Embryonic facial prominence (tissue), 1 donor: ENCODE data around the gene DNAH12.
"Not testable (repeated sequence)": the region's sequence is repeated elsewhere in the genome, so short reads cannot be mapped to it uniquely, and the experiment has no call there.

ENCODE experiments used
- DNase-seq: peaks from one replicate; pipeline ENCODE4 v3.0.0-alpha.2; 2016; ENCODE audit errors: extremely low spot score

DNAH12 gene

DNA sequence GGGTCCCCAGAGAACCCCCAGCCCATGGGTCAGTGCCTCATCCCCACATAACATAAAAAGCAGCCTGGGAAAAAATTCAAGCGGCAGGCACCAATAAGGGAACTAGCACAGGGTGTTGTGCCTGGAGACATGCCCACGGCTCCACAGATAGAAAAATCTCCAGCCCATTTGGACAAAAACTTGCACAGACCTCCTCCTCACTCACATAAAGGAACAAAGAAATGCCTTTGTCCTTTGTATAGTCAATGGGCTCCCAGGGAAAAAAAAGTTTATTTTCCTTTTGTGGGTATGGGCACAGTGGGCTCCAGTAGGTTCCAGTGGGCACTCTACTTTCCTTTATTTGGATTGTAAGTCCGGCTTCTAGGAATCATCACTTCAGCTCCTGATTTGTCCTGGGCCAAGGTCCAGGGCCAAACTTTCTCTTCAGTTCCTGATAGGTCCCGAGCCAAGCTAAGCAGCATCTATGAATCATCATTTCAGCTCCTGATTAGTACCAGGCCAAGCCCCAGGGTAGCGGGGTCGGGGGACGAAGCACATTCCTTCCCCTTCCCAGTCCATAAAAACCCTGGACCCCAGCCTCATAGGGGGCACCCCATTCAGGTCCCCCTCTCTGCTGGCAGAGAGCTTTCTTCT is 1.6 kb upstream of the DNAH12 start:
- DNase-seq = no peak

DNA sequence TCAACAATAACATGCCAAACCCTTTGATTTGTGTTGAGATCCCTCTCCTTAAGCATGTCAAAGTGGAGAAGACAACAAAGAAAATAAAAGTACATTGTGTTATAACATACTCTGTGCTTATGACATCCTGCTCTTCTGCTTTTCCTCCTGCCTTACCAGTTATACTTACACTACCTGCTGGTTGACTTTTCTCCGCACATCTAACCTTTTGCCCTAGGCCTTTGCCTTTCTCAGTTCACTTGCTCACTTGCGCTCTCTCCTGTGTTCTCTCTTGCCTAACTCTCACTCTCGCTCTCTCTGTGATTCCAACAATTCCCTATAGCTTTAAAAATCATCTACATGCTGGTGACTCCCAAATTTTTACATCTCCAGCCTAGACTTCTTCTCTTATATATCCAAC is 5.7 kb downstream of the DNAH12 start:
- DNase-seq = no peak

DNA sequence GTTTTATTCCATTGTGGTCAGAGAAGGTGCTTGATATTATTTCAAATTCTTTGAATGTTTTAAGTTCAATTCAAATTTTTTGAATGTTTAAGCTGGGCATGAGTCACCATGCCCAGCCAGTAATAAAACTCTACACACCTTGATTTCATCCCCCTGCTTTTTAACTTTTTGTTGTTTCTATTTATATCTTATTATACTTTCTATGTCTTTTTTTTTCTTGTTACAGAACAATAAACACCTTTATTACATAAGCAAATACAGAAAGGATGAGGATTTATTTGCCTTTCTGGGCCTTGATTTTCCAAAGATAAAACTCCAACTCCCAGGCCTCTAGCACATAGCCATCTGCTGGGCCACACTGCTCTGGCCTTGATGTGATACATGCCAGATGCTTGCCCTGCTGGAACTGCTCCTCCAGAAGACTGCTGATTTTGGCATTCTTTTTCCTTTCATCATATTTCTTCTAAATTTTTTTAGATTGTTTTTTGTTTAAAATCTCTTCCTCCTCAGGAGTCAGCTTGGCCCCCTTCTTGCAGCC is 14.0 kb downstream of the DNAH12 start:
- no peak for DNase-seq

DNA sequence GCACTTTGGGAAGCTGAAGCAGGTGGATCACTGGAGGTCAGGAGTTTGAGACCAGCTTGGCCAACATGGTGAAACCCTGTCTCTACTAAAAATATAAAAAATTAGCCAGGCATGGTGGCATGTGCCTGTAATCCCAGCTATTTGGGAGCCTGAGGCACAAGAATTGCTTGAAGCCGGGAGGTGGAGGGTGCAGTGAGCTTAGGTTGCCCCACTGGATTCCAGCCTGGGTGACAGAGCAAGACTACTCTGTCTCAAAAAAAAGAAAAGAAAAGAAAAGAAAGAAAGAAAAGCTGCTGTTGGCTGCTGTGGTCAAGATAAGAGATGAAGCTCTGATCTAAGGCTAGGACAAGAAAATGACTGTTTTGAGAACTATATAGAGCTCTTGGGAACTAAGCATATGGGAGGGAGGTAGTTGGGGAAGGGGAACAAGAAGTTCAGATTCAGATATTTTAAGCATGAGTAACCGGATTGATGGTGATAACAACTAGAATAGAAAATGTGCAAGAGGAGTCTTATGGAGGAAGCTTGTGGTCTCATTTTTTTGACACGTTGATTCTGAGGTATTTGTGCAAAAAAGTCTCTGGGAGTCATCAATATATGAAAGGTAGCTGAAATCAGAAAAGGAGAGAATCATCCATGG is 25.7 kb downstream of the DNAH12 start:
- no peak for DNase-seq

DNA sequence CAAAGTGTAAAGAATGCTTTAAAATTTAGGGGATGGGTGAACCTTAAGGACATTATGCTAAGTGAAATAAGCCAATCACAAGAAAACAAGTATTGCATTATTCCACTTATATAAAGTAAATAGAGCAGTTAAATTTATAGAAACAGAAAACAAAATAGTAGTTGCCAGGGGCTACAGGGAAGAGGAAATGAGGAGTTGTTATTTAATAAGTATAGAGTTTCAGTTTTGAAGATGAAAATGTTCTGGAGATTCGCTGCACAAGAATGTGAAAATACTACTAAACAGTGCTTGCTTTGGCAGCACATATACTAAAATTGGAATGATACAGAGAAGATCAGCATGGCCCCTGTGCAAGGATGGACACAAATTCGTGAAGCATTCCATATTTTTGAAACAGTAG is 32.0 kb downstream of the DNAH12 start:
- no peak for DNase-seq

DNA sequence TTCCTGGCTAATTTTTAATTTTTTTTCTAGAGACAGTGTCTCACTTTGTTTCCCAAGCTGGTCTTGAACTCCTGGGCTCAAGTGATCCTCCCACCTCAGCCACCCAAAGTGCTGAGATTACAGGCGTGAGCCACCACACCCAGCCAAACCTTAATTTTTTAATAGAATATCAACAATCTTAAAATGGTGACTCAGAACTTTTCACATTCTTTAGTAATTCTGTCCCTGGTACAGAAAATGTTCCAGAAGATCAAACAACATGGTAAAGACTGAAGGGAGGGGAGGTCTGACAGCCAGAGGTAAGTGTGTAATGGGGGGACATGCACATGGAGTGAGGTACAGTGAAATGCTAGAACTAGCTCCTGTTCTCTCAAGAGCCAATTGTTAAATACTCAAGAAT is 38.2 kb downstream of the DNAH12 start:
- DNase-seq = no peak

DNA sequence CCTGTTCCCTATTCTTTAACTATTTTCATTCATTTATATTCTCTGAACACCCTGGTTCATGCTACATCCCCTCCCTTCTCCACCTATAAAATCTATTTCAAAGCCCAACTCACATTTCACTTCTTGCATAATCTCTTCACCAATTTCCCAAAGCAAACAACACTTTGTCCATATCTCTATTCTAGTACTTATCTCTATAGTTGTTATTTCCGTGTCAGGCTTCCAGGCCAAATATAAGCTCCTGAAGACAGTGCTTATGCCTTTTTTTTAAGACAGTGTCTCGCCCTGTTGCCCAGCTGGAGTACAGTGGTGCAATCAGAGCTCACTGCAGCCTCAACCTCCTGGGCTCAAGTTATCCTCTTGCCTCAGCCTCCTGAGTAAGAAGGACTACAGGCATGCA is 43.6 kb downstream of the DNAH12 start:
- no peak for DNase-seq

DNA sequence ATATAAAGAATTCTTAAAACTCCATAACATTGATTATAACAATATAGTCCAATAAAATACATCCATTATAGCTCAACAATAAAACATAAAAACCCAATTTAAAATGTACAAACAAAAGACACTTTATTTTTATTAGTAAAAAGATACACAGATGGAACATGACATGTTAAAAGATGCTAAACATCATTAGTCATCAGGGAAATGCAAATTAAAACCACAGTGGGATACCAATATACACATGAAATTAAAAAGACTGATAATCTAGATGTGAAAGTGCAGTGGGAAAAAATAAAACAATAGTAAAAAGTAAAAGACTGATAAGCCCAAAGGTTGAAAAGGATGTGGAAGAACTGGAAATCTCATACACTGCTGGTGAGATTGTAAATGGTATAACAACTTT is 46.2 kb downstream of the DNAH12 start:
- no peak for DNase-seq

DNA sequence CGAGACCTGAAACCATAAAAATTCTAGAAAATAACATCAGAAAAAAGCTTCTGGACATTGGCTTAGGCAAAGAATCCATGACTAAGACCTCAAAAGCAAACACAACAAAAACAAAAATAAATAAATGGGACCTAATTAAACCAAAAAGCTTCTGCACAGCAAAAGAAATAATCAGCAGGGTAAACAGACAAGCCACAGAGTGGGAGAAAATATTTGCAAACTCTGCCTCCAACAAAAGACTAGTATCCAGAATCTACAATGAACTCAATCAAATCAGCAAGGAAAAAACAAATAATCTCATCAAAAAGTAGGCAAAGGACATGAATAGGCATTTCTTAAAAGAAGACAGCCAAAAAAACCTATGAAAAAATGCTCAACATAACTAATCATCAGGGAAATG is 59.6 kb downstream of the DNAH12 start:
- DNase-seq = no peak

DNA sequence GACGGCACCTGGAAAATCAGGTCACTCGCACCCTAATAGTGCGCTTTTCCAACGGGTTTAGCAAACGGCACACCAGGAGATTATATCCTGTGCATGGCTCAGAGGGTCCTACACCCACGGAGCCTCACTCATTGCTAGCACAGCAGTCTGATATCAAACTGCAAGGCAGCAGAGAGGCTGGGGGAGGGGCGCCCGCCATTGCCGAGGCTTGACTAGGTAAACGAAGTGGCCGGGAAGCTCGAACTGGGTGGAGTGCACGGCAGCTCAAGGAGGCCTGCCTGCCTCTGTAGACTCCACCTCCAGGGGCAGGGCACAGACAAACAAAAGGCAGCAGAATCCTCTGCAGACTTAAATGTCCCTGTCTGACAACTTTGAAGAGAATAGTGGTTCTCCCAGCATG is 67.0 kb downstream of the DNAH12 start:
- DNase-seq = not testable (repeated sequence)

DNA sequence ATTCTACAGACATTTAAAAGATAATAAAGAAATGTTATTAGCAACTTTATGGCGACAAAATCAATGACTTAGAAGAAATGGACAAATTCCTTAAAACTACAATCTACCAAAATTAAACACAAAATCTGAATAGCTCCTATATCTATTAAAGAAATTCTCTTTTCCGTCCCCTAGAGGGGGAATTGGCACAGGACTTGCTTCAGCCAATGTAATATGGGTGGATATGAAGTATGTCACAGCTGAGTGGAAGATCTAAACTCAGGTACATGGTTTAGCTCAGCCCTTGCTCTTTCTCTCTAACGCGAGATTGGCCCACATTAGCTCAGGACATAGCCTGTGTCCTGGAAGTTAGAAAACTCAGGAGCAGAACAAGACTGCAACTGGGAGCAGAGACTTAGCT is 79.3 kb downstream of the DNAH12 start:
- no peak for DNase-seq

DNA sequence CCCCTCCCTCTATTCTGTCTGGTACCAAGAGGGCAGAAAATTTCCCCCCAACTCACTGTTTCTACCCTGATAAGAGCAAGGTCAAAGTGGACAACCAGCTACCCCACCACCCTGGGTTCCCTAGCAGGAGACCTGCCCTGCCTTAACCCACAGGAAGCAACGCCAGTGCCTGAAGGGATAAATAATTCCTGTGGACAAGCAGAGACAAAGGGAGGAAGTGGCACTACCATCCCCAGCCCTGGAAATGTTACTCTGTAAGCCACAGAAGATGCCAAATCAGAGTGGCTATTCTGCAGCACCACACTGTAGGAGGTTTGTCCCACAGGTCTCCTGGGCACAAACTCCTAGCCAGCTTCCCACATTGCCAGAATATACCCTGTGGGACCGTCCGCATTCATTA is 80.1 kb downstream of the DNAH12 start:
- no peak for DNase-seq

DNA sequence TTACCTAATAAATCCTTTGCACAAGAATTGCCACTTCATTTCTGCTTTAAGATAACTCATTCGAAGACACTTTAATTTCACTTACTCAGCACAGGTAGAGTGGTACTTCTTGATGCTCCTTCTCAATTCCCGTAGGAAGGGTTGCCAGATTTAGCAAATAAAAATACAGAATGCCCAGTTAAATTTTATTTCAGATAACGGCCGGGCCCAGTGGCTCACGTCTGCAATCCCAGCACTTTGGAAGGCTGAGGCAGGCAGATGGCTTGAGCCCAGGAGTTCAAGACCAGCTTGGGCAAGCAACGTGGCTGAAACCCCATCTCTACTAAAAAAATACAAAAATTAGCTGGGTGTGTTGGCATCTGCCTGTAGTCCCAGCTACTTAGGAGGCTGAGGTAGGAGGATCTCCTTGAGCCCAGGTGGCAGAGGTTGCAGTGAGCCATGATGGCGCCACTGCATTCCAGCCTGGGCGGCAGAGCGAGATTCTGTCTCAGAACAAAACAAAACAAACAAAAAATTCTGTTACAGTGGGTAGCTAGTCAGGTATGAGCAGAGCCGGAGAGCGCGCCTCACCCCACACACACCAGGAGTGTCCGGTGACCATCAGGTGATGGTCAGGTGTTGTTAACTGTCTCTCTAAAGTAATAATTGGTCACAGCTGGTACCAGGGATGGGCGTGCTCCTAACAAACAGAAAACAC is 92.8 kb downstream of the DNAH12 start:
- DNase-seq = no peak

DNA sequence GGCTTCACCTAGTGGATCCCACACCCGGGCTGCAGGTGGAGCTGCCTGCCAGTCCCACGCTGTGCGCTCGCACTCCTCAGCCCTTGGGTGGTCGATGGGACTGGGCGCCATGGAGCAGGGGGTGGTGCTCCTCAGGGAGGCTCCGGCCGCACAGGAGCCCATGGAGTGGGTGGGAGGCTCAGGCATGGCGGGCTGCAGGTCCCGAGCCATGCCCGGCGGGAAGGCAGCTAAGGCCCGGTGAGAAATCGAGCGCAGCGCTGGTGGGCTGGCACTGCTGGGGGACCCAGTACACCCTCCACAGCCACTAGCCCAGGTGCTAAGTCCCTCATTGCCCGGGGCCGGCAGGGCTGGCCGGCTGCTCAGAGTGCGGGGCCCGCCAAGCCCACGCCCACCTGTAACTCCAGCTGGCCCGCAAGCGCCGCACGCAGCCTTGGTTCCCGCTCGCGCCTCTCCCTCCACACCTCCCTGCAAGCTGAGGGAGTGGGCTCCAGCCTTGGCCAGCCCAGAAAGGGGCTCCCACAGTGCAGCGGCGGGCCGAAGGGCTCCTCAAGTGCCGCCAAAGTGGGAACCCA is 94.8 kb downstream of the DNAH12 start:
- DNase-seq = not testable (repeated sequence)

DNA sequence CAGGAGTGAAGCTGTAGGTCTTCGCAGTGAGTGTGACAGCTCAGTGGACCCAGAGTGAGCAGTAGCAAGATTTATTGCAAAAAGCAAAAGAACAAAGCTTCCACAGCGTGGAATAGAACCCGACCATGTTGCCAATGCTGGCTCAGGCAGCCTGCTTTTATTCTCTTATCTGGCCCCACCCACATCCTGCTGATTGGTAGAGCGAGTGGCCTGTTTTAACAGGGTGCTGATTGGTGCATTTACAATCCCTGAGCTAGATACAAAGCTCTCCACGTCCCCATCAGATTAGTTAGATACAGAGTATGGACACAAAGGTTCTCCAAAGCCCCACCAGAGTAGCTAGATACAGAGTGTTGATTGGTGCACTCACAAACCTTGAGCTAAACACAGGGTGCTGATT is 95.7 kb downstream of the DNAH12 start:
- DNase-seq = not testable (repeated sequence)

DNA sequence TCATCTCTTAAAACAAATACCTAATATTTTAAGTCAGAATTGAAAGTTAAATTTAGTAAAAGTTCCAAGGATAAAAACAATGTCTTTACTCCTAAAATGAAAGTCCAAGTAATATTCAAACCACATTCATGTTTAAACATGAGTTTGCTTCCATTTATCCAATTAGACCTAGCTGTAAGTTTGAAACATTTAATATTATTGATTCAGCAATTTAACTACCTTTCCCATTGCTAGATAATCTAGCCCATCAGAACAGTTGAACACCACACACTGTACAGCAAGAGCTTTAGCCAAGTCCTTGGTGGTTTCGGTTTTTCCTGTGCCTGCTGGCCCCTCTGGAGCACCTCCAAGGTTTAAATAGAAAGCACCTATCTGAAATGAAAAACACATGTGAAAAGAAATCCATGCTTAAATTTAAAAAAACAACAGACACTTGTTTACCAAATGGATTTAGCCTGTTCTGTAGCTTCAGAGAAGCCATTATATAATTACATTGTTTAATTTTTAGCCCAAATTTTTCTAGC is 97.8 kb downstream of the DNAH12 start:
- DNase-seq = peak; percentile 14

DNA sequence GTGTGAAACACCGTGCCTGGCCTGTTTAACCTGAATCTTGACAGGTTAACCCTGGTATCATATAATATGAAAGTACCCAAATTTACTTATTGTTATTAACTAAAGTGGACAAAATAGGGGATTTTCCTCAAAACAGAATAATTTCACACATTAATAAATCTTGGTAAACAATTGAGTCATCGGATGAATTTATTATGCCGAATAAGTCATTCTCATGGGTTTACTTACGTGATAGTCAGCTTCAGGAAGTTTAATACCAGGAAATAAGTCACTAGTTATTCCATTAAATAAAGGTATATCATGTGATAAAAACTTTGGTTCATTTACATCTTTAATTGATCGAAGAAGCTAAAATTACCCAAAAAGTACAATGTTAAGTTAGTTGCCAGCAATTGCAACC is 99.7 kb downstream of the DNAH12 start:
- DNase-seq = no peak

DNA sequence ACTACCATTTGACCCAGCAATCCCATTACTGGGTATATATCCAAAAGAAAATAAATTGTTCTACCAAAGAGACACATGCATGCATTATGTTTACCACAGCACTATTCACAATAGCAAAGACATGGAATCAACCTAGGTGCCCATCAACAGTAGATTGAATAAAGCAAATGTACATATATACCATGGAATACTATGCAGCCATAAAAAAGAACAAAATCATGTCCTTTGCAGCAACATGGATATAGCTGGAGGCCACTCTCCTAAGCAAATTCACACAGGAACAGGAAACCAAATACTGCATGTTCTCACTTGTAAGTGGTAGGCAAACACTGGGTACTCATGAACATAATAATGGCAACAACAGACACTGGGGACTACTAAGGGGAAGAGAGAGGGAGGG is 104.0 kb downstream of the DNAH12 start:
- not testable (repeated sequence) for DNase-seq

DNA sequence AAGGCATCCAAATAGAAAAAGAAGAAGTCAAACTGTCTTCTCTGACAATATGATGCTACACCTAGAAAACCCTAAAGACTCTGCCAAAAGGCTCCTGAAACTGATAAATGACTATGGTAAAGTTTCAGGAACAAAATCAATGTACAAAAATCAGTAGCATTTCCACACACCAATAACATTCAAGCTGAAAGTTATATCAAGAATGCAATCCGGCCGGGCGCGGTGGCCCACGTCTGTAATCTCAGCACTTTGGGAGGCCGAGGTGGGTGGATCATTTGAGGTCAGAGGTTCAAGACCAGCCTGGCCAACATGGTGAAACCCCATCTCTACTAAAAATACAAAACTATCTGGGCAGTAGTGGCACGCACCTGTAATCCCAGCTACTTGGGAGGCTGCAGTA is 105.7 kb downstream of the DNAH12 start:
- not testable (repeated sequence) for DNase-seq

DNA sequence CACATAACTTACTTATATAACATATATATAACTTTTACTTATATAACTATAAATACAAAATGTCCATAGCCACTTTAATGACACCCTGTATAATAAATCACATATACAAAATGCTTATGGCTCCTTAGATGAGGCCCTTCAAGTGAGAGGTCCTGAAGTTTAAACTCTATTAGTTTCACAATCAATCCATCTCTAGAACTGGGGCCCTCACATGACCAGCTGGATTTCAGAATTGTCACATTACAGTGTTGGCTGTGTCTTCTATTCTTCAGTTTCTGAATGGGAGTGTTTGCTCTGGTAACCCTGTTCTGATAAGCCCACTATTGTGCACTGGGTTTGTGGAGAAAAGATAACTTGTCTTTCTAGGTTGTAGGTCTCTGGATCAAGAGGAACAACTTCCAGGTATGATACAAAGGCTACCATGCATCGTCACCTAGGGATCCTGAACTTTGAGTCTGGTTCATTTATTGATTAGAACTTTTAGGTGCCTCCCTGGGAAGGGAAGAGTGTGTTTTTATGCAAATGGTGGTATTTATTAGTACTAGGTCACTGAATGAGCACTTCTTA is 107.9 kb downstream of the DNAH12 start:
- DNase-seq = no peak

DNA sequence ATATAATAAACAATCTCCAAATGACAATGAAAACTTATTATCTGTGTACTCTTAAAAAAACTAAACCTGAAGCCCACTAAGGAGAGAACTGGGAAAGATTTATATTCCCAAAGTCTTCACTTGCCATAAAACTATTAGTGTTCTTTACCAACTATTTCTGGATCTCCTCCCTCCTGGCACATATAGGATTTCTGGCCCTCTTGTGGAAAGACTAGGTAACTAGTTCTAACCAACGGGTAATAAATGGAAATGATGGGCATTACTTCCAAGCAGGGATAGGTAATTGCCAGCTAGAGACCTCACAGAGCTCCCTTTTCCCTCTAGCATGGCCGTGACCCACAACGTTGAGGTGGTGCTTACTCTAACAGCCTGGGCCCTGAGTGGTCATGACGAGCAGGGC is 110.1 kb downstream of the DNAH12 start:
- DNase-seq = no peak

DNA sequence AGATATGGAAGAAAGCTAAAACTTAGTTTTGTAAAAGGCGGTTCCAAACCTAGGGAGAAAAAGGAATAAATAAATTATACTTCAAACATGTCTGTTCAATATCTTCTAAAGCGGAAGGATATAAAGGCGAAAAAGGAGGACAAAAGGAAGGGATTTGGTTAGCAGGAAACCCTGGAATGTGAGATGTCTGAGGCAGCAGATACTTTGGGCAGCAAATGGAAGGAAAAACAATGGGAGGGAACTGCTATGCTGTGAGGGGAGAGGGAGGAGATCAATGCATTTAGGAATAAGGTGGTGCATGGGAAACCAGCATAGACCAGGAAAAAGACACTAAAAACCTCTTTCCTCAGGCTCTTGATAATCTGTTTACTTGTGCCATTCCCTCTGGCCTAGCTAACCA is 120.8 kb downstream of the DNAH12 start:
- no peak for DNase-seq
